GM19452 (cell line): ENCODE measurements around the gene DCC.

Source experiments
- ATAC-seq: cut with Tn5 transposase; IDR thresholded peaks from one replicate; pipeline ENCODE4 v1.9.1; 2021; ENCODE audit not compliant: unreplicated experiment

Gene DCC

GRCh38 chr18:52995875-52996274, 655.9 kb downstream of the DCC start:
- no peak for ATAC-seq

- ATAC-seq = no peak
Measured at GRCh38 chr18:52999633-53000032, 659.6 kb downstream of the DCC start.

DNA sequence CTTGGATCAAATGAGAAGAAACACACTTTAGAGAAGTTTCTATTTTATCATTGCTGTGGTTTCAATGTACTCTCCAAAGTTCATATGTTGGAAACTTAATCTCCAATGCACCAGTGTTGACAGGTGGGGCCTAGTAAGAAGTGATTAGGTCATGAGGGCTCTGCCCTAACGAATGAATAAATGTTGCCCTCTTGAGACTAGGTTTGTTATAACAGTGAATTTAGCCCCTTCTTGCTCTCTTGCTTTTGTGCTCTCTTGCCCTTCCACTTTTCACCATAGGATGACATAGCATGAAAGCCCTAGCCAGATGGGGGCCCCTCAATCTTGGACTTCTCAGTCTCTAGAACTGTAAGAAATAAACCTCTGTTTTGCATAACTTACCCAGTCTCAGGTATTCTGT, 664.8 kb downstream of the DCC start:
- no peak for ATAC-seq

- ATAC-seq = no peak
Measured at GRCh38 chr18:53018791-53019190, 678.8 kb downstream of the DCC start.

- ATAC-seq = no peak
Measured at GRCh38 chr18:53025247-53025646, 685.2 kb downstream of the DCC start.

- no peak for ATAC-seq
Measured at GRCh38 chr18:53028565-53028964, 688.6 kb downstream of the DCC start.

DNA sequence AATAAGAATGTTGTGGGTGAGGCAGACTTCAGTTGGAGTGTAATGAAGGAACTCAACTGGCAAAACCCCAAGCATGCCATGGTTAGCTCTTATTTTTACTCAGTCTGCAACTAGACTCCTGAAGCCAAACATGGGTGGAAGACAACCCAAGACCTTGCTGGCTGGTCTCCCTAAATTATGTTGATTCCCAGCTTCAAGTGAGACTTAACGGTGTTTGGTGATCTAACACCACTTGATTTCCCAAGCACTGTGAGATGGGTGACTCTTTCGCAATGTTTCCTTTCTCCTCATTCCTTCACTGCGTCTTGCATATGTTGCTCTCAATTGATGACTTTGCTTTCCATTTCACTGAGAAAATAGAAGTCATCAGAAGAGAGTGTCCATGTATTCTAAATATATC, 693.1 kb downstream of the DCC start:
- ATAC-seq = no peak

GRCh38 chr18:53038608-53039007, 698.6 kb downstream of the DCC start:
- ATAC-seq = no peak

GRCh38 chr18:53040286-53040685, 700.3 kb downstream of the DCC start:
- ATAC-seq = no peak

DNA sequence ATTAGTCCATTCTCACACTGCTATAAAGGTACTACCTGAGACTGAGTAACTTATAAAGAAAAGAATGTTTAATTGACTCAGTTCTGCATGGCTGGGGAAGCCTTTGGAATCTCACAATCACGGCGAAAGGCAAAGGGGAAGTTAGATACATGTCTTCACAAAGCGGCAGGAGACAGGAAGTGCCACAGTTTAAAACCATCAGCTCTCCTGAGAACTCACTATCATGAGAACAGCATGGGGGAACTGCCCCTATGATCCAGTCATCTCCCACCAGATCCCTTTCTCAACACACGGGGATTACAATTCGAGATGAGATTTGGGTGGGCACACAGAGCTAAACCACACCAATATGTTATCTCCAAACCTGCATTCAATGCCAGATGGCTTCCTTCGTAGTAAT, 716.1 kb downstream of the DCC start:
- ATAC-seq = no peak

- ATAC-seq = no peak
Measured at GRCh38 chr18:53070788-53071187, 730.8 kb downstream of the DCC start.

DNA sequence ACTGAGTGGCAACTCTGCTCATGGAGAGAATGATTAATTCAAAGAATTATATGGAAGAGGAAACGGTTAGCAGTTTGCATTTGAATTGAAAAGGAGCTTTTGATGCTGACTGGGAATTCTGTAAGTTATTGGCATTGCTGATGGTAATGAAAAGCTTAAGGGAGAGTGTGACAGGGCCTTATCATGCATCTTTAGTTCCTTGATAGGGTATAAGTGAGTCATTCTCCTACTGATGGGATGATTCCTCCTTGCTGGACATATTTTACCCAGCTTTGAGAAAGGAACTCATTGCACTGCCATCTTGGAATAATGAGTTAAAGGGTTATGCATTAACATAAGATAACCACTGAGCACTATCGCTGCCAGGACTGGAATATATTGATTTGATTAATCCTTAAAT, 740.7 kb downstream of the DCC start:
- ATAC-seq = no peak

DNA sequence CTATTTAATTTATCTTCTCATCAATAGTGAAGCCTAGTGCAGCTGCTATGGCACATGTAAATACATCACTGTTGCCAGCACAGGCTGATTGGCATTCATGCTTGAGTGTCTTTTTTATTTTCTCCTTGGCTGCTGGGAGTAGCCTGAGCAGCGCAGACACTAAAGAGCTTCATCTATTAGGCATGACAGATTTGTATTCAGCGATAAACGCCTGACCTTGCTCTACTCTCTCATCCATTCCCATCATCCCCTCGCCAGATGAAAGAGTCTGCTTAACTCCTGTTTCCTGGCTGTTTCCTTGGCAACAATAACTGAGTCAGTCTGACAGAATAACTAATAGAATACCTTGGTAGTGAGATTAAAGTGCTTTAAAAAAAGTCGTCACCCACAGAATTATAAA, 753.6 kb downstream of the DCC start:
- ATAC-seq = no peak

GRCh38 chr18:53101536-53102105, 761.6 kb downstream of the DCC start:
- no peak for ATAC-seq

- no peak for ATAC-seq
Measured at GRCh38 chr18:53114441-53114840, 774.4 kb downstream of the DCC start.

DNA sequence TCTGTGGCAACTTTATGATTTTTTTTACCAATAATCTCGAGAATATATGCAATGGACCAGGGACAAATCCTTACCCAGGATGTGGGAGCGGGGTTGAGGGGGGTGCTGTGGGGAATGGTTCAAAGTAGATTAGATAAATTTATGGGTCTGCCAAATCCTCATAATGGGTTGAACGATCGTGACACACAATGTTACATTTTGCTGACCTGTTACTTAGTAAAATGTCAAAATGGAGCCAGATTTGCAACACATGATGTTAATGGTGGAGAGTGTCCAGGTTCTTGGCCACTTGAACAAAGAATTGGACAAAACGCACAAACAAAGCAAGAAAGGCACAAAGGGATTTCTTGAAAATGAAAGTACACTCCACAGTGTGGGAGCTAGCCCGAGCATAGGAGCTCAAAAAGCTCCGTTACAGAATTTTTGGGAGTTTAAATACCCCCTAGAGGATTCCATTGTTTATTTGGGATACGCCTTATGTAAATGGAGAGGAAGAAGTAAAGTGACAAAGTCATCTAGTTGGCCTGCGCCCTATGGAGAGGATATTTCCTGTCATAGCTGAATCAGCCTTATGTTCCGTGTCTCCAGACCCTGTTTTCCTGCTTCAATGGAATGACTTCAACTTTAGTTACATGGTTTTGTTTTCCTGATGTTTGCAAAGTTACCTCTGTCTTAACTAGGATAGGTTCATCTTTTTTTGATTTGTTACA, 776.0 kb downstream of the DCC start:
- ATAC-seq = no peak

GRCh38 chr18:53117851-53118250, 777.9 kb downstream of the DCC start:
- ATAC-seq = no peak

DNA sequence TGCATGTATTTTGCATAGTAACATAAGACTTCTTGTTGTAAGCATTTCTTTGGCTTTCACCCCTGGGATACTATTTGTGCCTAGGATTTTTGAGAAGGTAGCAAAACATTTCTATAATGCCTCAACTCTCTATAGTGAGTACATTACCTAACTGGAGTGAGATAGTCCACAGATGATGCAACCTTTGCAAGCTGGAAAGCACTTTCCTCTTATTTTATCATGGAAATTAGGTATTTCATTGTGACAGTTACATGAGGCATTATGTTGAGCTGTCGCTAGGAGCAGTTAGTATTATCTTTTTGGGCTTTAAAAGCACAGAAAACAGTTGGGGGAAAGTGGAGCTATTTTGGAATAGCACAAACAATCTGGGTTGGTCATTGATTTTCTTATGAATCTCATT, 786.2 kb downstream of the DCC start:
- ATAC-seq = no peak

DNA sequence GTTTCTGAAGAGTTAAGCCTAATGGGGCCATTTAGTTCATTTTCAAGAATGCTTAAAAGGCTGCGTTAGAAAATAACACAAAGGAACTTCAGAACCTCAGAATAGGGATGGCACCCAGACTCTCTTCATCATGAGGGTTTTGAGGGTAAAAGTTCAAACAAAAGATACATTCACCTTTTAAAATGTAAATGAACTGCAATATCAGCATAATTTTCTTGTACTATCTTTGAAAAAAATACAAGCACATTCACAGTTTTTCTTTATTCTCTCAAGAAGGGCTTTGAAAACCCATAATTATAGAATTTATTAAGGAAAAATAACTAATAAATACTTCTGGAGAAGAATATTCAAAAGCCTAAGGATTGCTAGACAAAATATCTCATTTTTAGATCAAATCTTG, 791.0 kb downstream of the DCC start:
- no peak for ATAC-seq

GRCh38 chr18:53134711-53135110, 794.7 kb downstream of the DCC start:
- no peak for ATAC-seq

DNA sequence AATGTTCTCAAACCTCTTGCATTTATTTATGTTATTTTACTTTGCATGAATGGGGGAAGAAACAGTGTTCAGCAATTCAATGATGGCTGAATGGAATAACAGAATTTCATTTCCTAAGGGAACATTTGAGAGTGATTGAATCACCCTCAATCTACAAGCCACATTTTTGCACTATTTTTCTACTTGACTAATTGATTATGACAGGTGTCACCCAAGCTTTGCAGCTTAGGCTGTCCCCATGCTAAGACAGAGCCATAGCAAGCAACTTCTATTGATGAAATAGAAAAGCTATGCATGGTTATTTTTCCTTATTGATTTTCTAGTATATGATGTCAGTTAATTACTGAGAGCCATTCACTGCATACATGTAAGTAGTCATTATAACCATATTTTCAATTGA, 795.7 kb downstream of the DCC start:
- ATAC-seq = no peak

DNA sequence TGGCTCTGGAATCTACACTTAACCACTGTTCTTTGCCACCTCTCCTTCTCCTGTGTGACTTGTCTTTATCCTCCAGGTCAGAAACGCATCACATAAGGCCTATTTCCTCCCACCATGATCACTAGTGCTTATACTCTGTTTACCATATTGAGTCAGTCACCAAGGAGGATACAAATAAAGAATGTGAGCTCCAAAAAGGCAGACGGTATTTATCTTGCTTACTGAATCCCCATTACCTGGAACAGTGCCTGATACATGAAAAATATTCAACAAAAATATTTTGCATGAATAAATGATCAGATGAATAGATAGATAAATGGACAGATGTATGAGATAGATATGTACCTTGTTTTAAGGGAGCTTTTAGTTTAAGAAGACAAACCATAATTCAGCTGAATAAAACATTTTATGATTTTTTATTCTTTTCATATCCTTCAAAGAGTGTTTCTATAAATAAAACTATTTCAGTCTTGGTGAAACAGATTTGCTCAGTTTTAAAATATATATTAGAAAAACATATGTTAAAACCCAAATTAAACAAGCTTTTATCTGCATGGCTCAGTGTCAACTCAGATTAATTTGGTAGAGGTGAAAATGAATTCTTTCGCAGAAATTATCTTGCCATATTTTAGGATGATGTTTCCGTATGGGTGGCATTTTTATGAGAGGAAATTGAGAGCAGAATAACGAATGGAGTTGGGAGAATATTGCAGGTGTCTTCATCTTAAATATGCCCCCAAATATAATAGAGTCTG, 799.9 kb downstream of the DCC start:
- no peak for ATAC-seq
